DOHH2 (cell line): ENCODE results near the gene BDNF.

Experiments used
- H3F3A ChIP-seq: fragments of 200-600 bp; sonication (generic), shearing (Covaris generic); 2 replicates; pipeline ENCODE4 v1.6.0; 2016; ENCODE audit warnings: antibody characterized with exemption, mild to moderate bottlenecking; ENCODE audit not compliant: control insufficient read depth, insufficient read depth
- H3K27ac ChIP-seq: fragments of 200-600 bp; sonication (generic); 2 replicates; pipeline ENCODE4 v1.5.1; 2014; ENCODE audit warnings: low read depth, mild to moderate bottlenecking, low read length, moderate library complexity
- H3K27me3 ChIP-seq: fragments of 200-600 bp; sonication (generic); 2 replicates; pipeline ENCODE4 v1.6.1; 2014; ENCODE audit warnings: mild to moderate bottlenecking, low read length, mixed read lengths; ENCODE audit not compliant: control insufficient read depth
- H3K36me3 ChIP-seq: fragments of 200-600 bp; sonication (generic); 2 replicates; pipeline ENCODE4 v1.6.1; 2014; ENCODE audit warnings: mild to moderate bottlenecking, low read length, moderate library complexity, mixed read lengths; ENCODE audit not compliant: control insufficient read depth
- H3K4me1 ChIP-seq: fragments of 200-600 bp; sonication (generic); 2 replicates; pipeline ENCODE4 v1.6.1; 2014; ENCODE audit warnings: mild to moderate bottlenecking, low read length, mixed read lengths; ENCODE audit not compliant: control insufficient read depth
- H3K4me2 ChIP-seq: fragments of 200-600 bp; sonication (generic); 2 replicates; pipeline ENCODE4 v1.6.0; 2014; ENCODE audit warnings: mild to moderate bottlenecking, low read length, moderate library complexity
- H3K4me3 ChIP-seq: fragments of 200-600 bp; sonication (generic); 2 replicates; pipeline ENCODE4 v1.5.1; 2014; ENCODE audit warnings: mild to moderate bottlenecking, low read length, mixed read lengths
- H3K79me2 ChIP-seq: fragments of 200-600 bp; sonication (generic); 2 replicates; pipeline ENCODE4 v1.6.1; 2014; ENCODE audit warnings: mild to moderate bottlenecking, low read length, mixed read lengths; ENCODE audit not compliant: control insufficient read depth
- H3K9me2 ChIP-seq: fragments of 200-600 bp; sonication (generic); replicated peaks from 2 replicates; pipeline ENCODE4 v1.6.1; 2014; ENCODE audit warnings: mild to moderate bottlenecking, low read length, mixed read lengths; ENCODE audit not compliant: control insufficient read depth
- H3K9me3 ChIP-seq: fragments of 200-600 bp; sonication (generic); 2 replicates; pipeline ENCODE4 v1.6.1; 2014; ENCODE audit warnings: antibody characterized with exemption, low read length, mixed read lengths; ENCODE audit not compliant: control insufficient read depth, insufficient read depth
- H4K20me1 ChIP-seq: fragments of 200-600 bp; sonication (generic); 2 replicates; pipeline ENCODE4 v1.6.0; 2014; ENCODE audit warnings: low read depth, mild to moderate bottlenecking, antibody characterized with exemption, low read length, moderate library complexity; ENCODE audit not compliant: control insufficient read depth, insufficient read depth
- CTCF ChIP-seq: fragments of 200-600 bp; sonication (generic); IDR thresholded peaks from one replicate; pipeline ENCODE4 v1.5.1; 2014; ENCODE audit warnings: antibody characterized with exemption, mild to moderate bottlenecking, low read depth, low read length; ENCODE audit not compliant: poor library complexity, severe bottlenecking
- EZH2phosphoT487 ChIP-seq: fragments of 200-600 bp; sonication (generic); IDR thresholded peaks from 2 replicates; pipeline ENCODE4 v1.6.1; 2017; ENCODE audit warnings: borderline replicate concordance, mild to moderate bottlenecking, antibody characterized with exemption, low read length, moderate library complexity, mixed read lengths

BDNF gene

GRCh38 chr11:27698872-27699241 is 1.4 kb downstream of the BDNF start:
- Histone ChIP-seq H3K9me2 (no peaks in the 10 kb centered on the region), H4K20me1 (no peaks in the 10 kb centered on the region), H3F3A (no peaks in the 10 kb centered on the region), H3K4me3 (0 out of 2 replicates have a peak overlapping the region, but pooled peaks have one; percentile 17), H3K36me3 (no peaks in the 10 kb centered on the region), H3K27me3 (peaks cover 52% of the 10 kb centered on the region), H3K4me1 (peaks cover 3% of the 10 kb centered on the region), H3K4me2 (peak overlapping the region; percentile 45), H3K79me2 (no peaks in the 10 kb centered on the region), H3K27ac (no peak overlapping the region), H3K9me3 (no peaks in the 10 kb centered on the region)
- TF ChIP-seq CTCF (peak; percentile 72), EZH2phosphoT487 (no peak)

GRCh38 chr11:27697679-27698275 is 2.5 kb downstream of the BDNF start:
- no peak overlapping the region for H3K4me3 ChIP-seq
- no peaks in the 10 kb centered on the region for H4K20me1 ChIP-seq
- no peak overlapping the region for H3K4me2 ChIP-seq
- TF ChIP-seq CTCF (no peak), EZH2phosphoT487 (no peak)
- no peaks in the 10 kb centered on the region for H3K36me3 ChIP-seq
- H3K4me1 ChIP-seq: peaks cover 3% of the 10 kb centered on the region
- H3K79me2 ChIP-seq: no peaks in the 10 kb centered on the region
- H3F3A ChIP-seq: no peaks in the 10 kb centered on the region
- no peak overlapping the region for H3K27ac ChIP-seq
- peaks cover 46% of the 10 kb centered on the region for H3K27me3 ChIP-seq
- no peaks in the 10 kb centered on the region for H3K9me3 ChIP-seq
- no peaks in the 10 kb centered on the region for H3K9me2 ChIP-seq

GRCh38 chr11:27696961-27697360 is 3.3 kb downstream of the BDNF start:
- no peaks in the 10 kb centered on the region for H3F3A ChIP-seq
- no peak overlapping the region for H3K4me3 ChIP-seq
- peaks cover 3% of the 10 kb centered on the region for H3K4me1 ChIP-seq
- no peaks in the 10 kb centered on the region for H3K36me3 ChIP-seq
- H3K27me3 ChIP-seq: peaks cover 40% of the 10 kb centered on the region
- H3K4me2 ChIP-seq: no peak overlapping the region
- no peaks in the 10 kb centered on the region for H3K9me2 ChIP-seq
- no peak for TF ChIP-seq CTCF
- no peak for TF ChIP-seq EZH2phosphoT487
- H4K20me1 ChIP-seq: no peaks in the 10 kb centered on the region
- H3K27ac ChIP-seq: no peak overlapping the region
- H3K9me3 ChIP-seq: no peaks in the 10 kb centered on the region
- no peaks in the 10 kb centered on the region for H3K79me2 ChIP-seq
